ENCODE data around the gene ATP8A2.

ATP8A2 gene

DNA sequence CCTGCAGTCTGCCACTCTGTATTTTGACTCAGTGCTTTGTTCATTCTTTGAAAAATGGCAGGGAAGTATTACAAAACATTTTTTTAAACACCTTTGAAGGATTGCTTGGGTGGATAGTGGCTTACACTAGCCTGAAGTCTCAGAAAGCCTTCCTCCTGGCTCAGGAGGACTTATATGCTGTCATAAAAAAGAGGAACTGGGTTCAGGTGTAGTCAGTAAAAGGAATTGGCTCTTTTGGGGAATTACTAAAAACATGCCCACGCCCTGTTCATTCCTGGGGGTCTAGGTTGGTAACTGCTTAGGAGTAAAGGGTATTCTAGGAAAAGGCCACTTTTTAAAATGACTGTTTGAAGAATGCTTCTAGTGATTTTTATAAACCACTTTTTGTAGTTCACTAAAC lies 493.2 kb downstream of the ATP8A2 start:
- no peak for DNase-seq (ENCODE audit: extremely low spot score)
- CTCF ChIA-PET, result interaction anchor here (1.0 kb wide), 1 partner anchor 26 kb away, joined by 3 read pairs; no protein-coding TSS in a partner anchor
- TF ChIP-seq, protein P1, sequence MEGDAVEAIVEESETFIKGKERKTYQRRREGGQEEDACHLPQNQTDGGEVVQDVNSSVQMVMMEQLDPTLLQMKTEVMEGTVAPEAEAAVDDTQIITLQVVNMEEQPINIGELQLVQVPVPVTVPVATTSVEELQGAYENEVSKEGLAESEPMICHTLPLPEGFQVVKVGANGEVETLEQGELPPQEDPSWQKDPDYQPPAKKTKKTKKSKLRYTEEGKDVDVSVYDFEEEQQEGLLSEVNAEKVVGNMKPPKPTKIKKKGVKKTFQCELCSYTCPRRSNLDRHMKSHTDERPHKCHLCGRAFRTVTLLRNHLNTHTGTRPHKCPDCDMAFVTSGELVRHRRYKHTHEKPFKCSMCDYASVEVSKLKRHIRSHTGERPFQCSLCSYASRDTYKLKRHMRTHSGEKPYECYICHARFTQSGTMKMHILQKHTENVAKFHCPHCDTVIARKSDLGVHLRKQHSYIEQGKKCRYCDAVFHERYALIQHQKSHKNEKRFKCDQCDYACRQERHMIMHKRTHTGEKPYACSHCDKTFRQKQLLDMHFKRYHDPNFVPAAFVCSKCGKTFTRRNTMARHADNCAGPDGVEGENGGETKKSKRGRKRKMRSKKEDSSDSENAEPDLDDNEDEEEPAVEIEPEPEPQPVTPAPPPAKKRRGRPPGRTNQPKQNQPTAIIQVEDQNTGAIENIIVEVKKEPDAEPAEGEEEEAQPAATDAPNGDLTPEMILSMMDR (IDR thresholded peaks at IDR 0.05; ENCODE audit: control extremely low read depth, extremely low read depth, low read depth, missing control alignments), result no peak
- POLR2A ChIA-PET, result no interaction called here

DNA sequence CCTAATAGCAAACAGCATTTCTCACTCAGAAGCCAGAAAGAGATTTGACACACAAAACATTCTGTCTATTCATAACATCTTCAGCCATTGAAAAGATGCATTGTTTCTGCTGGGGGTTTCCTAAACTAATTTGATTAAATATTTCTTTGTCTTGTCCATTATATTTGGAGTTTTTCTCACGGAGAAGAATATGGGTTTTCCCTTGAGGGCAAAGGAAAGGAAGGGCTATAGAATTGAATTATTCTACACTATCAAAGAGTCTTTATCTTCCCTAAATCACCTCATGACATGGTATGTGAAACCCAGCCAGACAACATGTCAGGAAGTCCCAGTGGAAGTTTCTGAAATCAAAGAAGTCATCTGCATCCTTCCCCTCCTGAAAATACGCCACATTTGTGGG lies 493.6 kb downstream of the ATP8A2 start:
- CTCF ChIA-PET, result no interaction called here
- TF ChIP-seq, protein P1 (IDR thresholded peaks at IDR 0.05; ENCODE audit: control extremely low read depth, extremely low read depth, low read depth, missing control alignments), result no peak
- no peak for DNase-seq (ENCODE audit: extremely low spot score)
- POLR2A ChIA-PET, result no interaction called here

DNA sequence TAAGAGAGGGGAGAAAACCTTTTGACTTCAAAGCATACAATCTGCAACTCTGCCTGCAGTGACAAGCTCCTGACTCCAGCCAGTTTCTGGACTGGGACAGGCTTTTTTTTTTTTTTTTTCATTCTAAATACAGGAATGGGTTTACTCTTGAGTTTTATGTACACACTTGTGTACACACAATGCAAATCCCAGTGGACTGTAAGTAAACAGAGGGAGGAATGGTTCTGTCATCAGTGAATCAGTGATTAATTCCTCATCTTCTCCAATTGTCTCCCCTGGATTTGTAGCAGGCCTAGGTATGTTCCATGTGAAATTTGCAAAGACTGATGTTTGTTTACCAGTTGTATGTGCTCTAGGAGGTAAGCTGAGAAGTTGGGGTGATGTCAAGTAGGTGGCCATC lies 495.3 kb downstream of the ATP8A2 start:
- CTCF ChIA-PET, result no interaction called here
- no peak for DNase-seq (ENCODE audit: extremely low spot score)
- TF ChIP-seq, protein P1 (IDR thresholded peaks at IDR 0.05; ENCODE audit: control extremely low read depth, extremely low read depth, low read depth, missing control alignments), result no peak
- POLR2A ChIA-PET, result no interaction called here

DNA sequence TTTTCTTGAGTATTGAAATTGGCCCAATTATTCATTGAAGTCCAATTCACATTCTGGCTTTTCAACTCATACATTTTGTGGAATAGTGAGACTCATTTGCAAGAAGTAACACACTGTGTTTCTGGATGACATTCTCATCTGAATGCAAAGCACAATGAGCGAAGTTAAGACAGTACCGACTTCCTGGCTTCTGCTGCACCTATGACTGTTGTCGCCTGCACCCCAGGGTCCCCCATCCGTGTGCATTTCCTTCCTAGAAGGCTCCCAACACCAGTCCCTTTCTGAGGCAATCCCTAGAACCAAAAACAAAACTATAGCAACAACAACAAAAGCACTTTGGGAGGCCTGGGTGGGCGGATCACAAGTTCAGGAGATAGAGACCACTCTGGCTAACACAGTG lies 496.7 kb downstream of the ATP8A2 start:
- POLR2A ChIA-PET, result no interaction called here
- TF ChIP-seq, protein P1 (IDR thresholded peaks at IDR 0.05; ENCODE audit: control extremely low read depth, extremely low read depth, low read depth, missing control alignments), result no peak
- CTCF ChIA-PET, result interaction anchor here (1.2 kb wide), 2 partner anchors 8 to 11 kb away, joined by 3 to 4 read pairs; no protein-coding TSS in a partner anchor
- no peak for DNase-seq (ENCODE audit: extremely low spot score)

DNA sequence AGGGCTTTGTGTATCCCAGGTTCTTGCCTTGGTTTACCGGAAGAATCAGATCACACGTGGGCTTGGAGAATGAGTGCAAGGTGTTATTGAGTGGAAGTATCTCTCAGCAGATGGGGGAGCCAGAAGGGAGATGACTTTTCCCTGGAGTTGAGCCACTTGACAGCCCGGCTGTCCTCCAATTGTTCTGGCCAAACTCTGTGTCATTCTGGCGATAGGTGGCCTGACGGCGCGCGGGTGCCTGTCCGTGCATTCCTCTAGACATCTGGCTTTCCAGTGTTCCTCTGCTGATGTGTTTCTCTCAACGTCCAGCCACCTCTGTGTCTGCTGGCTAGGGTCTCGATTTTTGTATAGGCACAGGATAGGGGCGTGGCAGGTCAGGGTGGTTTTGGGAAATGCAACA lies 498.2 kb downstream of the ATP8A2 start:
- POLR2A ChIA-PET, result no interaction called here
- CTCF ChIA-PET, result interaction anchor here (1.2 kb wide), 1 partner anchor 13 kb away, joined by 3 read pairs; no protein-coding TSS in a partner anchor
- TF ChIP-seq, protein P1 (IDR thresholded peaks at IDR 0.05; ENCODE audit: control extremely low read depth, extremely low read depth, low read depth, missing control alignments), result no peak
- no peak for DNase-seq (ENCODE audit: extremely low spot score)

DNA sequence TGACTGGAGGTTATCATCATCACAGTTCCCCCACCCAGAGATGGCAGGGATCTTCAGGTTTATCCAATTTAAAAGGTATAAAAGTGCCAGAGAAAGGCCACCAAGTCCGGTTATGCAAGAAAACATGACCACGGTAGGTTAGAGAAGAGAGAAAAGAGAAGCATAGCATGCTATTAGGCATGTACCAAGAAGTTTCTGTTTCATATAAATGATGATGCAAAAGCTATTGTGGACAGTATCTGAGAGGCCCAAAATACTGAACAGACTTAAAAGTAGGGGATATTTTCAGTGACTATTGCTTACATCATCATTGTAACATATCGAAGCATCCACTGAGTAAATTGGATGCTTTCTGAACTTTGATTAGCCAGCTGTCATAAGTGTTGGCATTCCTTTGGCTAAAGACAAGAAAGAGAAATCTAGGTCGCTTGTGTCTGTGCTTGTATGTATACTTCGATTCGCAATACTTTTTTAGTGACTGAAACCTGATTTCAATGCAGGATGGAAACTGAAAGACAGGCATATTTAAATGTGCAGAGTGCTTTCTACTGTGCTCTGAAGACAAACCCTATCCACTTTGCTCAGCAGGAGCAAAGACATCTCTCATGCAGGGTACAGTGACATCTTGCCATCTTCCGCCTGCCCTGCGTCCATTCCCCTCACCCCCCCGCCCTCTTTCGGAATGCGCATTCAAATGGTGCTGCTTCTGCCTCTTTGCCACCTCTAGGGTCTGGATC lies 499.8 kb downstream of the ATP8A2 start:
- ChIA-PET POLR2A (no interaction called here), CTCF (interaction anchor here (1.4 to 1.7 kb wide), 2 partner anchors 50 to 55 kb away, joined by 3 read pairs; no protein-coding TSS in a partner anchor)
- TF ChIP-seq, protein P1 (IDR thresholded peaks at IDR 0.05; ENCODE audit: control extremely low read depth, extremely low read depth, low read depth, missing control alignments), result no peak
- no peak for DNase-seq (ENCODE audit: extremely low spot score)
